ENCODE measurements around the gene ARPC2. TPM values are rescaled to one million over a fixed set of nuclear protein-coding genes. Genes with fewer than 3 reads are reported as not detected.

Gene ARPC2
- total RNA-seq, 1 donor from 2014 or later = 737 TPM

DNA sequence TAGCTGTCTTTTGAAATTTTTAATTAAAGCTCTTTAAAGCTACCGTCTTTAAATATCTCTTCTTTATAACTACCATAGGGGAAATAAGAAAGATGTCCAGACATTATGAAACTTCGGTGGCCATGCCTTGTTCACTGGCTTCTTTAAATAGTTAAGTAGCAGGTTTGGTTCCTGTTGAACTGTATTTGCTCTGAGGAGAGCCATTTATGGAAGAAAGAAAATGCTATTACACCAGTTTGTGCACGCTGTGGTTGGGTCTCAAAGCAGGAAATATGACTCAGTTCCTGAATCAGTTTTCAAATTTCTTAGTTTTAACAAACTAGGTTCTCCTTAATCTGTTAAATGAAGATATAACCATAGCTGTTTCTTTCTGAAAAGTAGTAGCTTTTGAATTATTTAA is 12.2 kb downstream of the ARPC2 start:
- intact Hi-C loops (cut with micrococcal nuclease) = loop anchor here (1.0 to 2.0 kb wide), 4 partner anchors 11 to 43 kb away; no protein-coding TSS in a partner anchor
- POLR2A ChIA-PET = interaction anchor here (0.7 to 10.1 kb wide), 12 partner anchors 9 to 1000 kb away, joined by 3 to 211 read pairs (median 5); partner anchors contain the start of genes AAMP, ANKZF1, ARPC2 and ATG9A

DNA sequence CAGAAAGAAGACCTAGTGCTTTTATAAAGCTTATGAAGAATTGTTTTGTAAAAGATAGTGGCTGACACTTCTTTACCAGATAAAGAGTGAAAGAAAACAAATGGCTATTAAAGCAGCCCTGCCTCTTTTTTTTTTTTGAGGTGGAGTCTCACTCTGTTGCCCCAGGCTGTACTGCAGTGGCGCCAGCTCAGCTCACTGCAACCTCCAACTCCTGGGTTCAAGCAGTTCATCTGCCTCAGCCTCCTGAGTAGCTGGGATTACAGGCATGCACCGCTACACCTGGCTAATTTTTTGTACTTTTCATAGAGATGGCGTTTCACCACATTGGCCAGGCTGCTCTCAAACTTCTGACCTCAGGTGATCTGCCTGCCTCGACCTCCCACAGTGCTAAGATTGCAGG is 12.9 kb downstream of the ARPC2 start:
- Mint-ChIP-seq H3K27me3 (no peaks in the 10 kb centered on the region), H3K36me3 (ENCODE audit: low read depth) (peaks cover 86% of the 10 kb centered on the region), H3K27ac (peak overlapping the region; percentile 78), H3K9me3 (no peaks in the 10 kb centered on the region), H3K4me1 (peaks cover 61% of the 10 kb centered on the region), H3K4me3 (peak overlapping the region; percentile 28)
- intact Hi-C loops (cut with micrococcal nuclease) = loop anchor here (1.0 to 2.0 kb wide), 4 partner anchors 12 to 44 kb away; no protein-coding TSS in a partner anchor
- CTCF ChIA-PET = interaction anchor here (0.9 to 3.3 kb wide), 3 partner anchors 10 to 43 kb away, joined by 4 to 23 read pairs (median 21); no protein-coding TSS in a partner anchor
- POLR2A ChIA-PET = interaction anchor here (0.7 to 10.1 kb wide), 11 partner anchors 8 to 1000 kb away, joined by 3 to 211 read pairs (median 6); partner anchors contain the start of genes ANKZF1, ARPC2 and ATG9A
- TF ChIP-seq, protein P1, sequence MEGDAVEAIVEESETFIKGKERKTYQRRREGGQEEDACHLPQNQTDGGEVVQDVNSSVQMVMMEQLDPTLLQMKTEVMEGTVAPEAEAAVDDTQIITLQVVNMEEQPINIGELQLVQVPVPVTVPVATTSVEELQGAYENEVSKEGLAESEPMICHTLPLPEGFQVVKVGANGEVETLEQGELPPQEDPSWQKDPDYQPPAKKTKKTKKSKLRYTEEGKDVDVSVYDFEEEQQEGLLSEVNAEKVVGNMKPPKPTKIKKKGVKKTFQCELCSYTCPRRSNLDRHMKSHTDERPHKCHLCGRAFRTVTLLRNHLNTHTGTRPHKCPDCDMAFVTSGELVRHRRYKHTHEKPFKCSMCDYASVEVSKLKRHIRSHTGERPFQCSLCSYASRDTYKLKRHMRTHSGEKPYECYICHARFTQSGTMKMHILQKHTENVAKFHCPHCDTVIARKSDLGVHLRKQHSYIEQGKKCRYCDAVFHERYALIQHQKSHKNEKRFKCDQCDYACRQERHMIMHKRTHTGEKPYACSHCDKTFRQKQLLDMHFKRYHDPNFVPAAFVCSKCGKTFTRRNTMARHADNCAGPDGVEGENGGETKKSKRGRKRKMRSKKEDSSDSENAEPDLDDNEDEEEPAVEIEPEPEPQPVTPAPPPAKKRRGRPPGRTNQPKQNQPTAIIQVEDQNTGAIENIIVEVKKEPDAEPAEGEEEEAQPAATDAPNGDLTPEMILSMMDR (IDR thresholded peaks at IDR 0.05) = no peak
- no peak for DNase-seq
- ATAC-seq (ENCODE audit: low read depth) = no peak

More for the DNA sequence above, 12.2 kb downstream of the ARPC2 start:
- ATAC-seq (ENCODE audit: low read depth) (peak; percentile 91), DNase-seq (no peak)
- Mint-ChIP-seq H3K36me3 (ENCODE audit: low read depth) (peaks cover 86% of the 10 kb centered on the region), H3K27ac (peak overlapping the region; percentile 87), H3K4me3 (peak overlapping the region; percentile 56), H3K4me1 (peaks cover 67% of the 10 kb centered on the region), H3K27me3 (no peaks in the 10 kb centered on the region), H3K9me3 (no peaks in the 10 kb centered on the region)
- CTCF ChIA-PET = interaction anchor here (0.9 to 3.3 kb wide), 3 partner anchors 9 to 42 kb away, joined by 4 to 23 read pairs (median 21); no protein-coding TSS in a partner anchor
- TF ChIP-seq, protein P1 (IDR thresholded peaks at IDR 0.05) = no peak

DNA sequence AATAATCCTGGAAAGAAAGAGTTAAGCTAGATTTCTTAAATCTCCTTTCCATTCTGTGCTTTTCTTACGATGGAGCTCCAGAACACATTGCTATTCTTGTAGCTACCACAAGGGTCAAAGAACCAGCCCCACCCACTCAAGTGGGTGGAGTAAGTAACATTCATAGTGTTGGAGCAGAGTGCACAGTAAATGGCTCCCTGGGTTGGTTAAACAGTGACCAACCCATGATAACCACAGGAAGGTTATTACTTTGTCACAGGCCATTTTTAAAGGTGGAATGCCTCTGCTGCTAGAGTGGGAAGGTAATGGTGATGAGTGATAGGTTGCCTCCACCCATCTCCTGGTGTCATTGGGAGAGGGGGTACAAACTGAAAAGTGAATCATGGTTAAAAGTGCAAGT is 13.9 kb downstream of the ARPC2 start:
- Mint-ChIP-seq H3K27ac (peak overlapping the region; percentile 78), H3K36me3 (ENCODE audit: low read depth) (peaks cover 86% of the 10 kb centered on the region), H3K9me3 (no peaks in the 10 kb centered on the region), H3K27me3 (no peaks in the 10 kb centered on the region), H3K4me1 (peaks cover 51% of the 10 kb centered on the region), H3K4me3 (no peak overlapping the region)
- ATAC-seq (ENCODE audit: low read depth) (peak; percentile 43), DNase-seq (no peak)
- TF ChIP-seq, protein P1 (IDR thresholded peaks at IDR 0.05) = no peak
- POLR2A ChIA-PET = interaction anchor here (0.6 to 10.1 kb wide), 4 partner anchors 13 to 26 kb away, joined by 3 to 211 read pairs (median 18); partner anchors contain the start of gene ARPC2
- intact Hi-C loops (cut with micrococcal nuclease) = no loop called here
- CTCF ChIA-PET = interaction anchor here (1.1 to 3.3 kb wide), 3 partner anchors 11 to 27 kb away, joined by 3 to 23 read pairs (median 21); no protein-coding TSS in a partner anchor

DNA sequence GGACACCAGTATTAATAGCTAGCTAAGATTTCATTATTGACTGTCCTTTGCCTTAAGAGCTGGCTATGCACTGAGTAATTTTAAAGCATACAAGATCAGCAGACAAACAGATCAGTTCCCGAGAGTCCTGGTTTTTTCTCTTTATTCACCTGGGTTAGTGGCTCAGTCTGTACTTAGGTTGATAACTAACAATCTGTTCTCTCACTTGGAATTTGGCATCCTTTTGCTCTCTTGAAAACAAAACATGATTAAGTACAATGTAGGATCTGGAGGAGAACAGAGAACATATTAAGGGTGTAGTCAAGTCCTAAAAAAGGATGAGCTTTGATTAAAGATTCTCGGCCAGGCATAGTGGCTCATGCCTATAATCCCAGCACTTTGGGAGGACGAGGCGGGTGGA is 16.6 kb downstream of the ARPC2 start:
- peaks cover 29% of the 10 kb centered on the region for H3K4me1 Mint-ChIP-seq
- peaks cover 86% of the 10 kb centered on the region for H3K36me3 Mint-ChIP-seq (ENCODE audit: low read depth)
- ChIA-PET POLR2A (interaction anchor here (0.5 to 10.1 kb wide), 2 partner anchors 16 to 42 kb away, joined by 3 to 211 read pairs; partner anchors contain the start of gene ARPC2), CTCF (no interaction called here)
- TF ChIP-seq, protein P1 (IDR thresholded peaks at IDR 0.05) = no peak
- H3K9me3 Mint-ChIP-seq = no peaks in the 10 kb centered on the region
- no peaks in the 10 kb centered on the region for H3K27me3 Mint-ChIP-seq
- ATAC-seq (ENCODE audit: low read depth) (no peak), DNase-seq (no peak)
- intact Hi-C loops (cut with micrococcal nuclease) = no loop called here
- peak overlapping the region; percentile 9 for H3K27ac Mint-ChIP-seq
- H3K4me3 Mint-ChIP-seq = no peak overlapping the region

DNA sequence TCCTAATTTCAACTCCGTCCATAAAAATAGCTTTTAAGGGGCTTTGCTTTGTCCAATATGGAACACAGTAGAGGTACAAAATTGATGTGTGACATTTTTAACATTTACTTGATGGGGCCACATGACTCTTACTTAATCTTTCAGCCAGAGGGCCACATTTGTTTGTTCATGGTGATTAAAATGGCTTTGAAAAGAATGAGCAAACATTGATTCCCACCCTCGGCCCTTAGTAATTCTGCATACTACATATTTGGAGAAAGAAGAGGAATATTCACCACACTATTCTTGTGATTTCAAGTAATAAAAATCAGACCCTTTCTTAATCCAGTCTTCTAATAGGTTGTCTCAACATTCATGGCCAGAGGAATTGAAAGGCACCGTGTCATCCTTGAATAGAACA is 17.5 kb downstream of the ARPC2 start:
- H3K9me3 Mint-ChIP-seq = no peaks in the 10 kb centered on the region
- intact Hi-C loops (cut with micrococcal nuclease) = no loop called here
- peaks cover 21% of the 10 kb centered on the region for H3K4me1 Mint-ChIP-seq
- ATAC-seq (ENCODE audit: low read depth) (no peak), DNase-seq (no peak)
- ChIA-PET POLR2A (interaction anchor here (1.2 to 10.1 kb wide), 2 partner anchors 11 to 17 kb away, joined by 3 to 211 read pairs; partner anchors contain the start of gene ARPC2), CTCF (no interaction called here)
- TF ChIP-seq, protein P1 (IDR thresholded peaks at IDR 0.05) = no peak
- H3K27me3 Mint-ChIP-seq = no peaks in the 10 kb centered on the region
- no peak overlapping the region for H3K27ac Mint-ChIP-seq
- no peak overlapping the region for H3K4me3 Mint-ChIP-seq
- peaks cover 88% of the 10 kb centered on the region for H3K36me3 Mint-ChIP-seq (ENCODE audit: low read depth)
